PFSK-1 (cell line): Measurements from ENCODE around the gene DGCR8.
A peak's percentile ranks its signal among the peaks of the same experiment; 100 is the strongest.

Source experiments
- FOXP2 ChIP-seq: optimal IDR thresholded peaks from 2 replicates; pipeline ENCODE3; 2011; ENCODE audit warnings: borderline replicate concordance, control low read depth, inconsistent platforms; ENCODE audit not compliant: insufficient read depth; ENCODE audit errors: extremely low read length, extremely low read depth
- POLR2AphosphoS5 ChIP-seq: IDR thresholded peaks from 2 replicates; pipeline ENCODE4 v1.6.1; 2012; ENCODE audit warnings: low read depth, mild to moderate bottlenecking, control low read depth, low read length, moderate library complexity
- SIN3A ChIP-seq: IDR thresholded peaks from 2 replicates; pipeline ENCODE4 v1.6.1; 2012; ENCODE audit warnings: mild to moderate bottlenecking, low read length, moderate library complexity, borderline replicate concordance; ENCODE audit not compliant: insufficient read depth
- TAF1 ChIP-seq: IDR thresholded peaks from 2 replicates; pipeline ENCODE4 v1.6.1; 2012; ENCODE audit warnings: low read length, control low read depth, borderline replicate concordance; ENCODE audit not compliant: insufficient read depth
- TF ChIP-seq, protein P1 (sequence below), 2 experiments: IDR thresholded peaks; 2 replicates each; pipeline versions ENCODE4 v1.6.1 to v1.8.0; 2011 to 2012; ENCODE audit warnings: low read depth in 2 of 2, low read length in 2 of 2, control low read depth in 1 of 2, inconsistent platforms in 1 of 2, mild to moderate bottlenecking in 1 of 2, moderate library complexity in 1 of 2; ENCODE audit not compliant: insufficient read depth in 1 of 2

DNA sequence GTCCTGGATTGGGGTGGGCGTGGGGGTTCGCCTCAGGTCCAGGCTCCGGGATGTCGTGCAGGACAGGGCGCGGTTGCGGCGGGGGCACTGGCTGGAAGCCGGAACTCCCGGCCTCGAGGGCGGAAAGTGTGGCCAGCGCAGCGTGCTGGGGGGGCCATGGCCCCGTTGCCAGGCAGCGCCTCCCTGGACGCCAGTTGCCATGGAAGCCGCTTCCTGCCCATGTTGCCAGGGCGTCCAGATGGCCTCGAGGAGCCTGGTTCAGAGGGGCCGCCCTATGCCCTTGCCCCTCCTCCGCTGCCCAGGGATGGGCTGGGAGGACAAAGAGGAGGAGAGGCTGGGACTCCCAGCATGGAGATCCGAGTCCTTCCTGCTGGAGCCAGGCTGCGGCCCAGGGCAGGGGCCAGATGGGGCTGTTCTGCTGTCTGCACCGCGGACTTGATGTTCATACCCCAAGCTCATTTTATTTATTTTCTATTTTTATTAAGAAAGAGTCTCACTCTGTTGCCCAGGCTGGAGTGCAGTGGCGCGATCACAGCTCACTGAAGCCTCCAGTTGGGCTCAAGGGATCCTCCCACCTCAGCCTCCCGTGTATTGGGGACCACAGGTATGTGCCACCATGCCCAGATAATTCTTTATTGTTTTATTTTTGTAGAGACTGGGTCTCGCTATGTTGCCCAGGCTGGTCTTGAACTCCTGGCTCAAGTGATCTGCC lies 75.4 kb downstream of the DGCR8 start:
- TF ChIP-seq POLR2AphosphoS5, result no peak
- TF ChIP-seq, protein P1, sequence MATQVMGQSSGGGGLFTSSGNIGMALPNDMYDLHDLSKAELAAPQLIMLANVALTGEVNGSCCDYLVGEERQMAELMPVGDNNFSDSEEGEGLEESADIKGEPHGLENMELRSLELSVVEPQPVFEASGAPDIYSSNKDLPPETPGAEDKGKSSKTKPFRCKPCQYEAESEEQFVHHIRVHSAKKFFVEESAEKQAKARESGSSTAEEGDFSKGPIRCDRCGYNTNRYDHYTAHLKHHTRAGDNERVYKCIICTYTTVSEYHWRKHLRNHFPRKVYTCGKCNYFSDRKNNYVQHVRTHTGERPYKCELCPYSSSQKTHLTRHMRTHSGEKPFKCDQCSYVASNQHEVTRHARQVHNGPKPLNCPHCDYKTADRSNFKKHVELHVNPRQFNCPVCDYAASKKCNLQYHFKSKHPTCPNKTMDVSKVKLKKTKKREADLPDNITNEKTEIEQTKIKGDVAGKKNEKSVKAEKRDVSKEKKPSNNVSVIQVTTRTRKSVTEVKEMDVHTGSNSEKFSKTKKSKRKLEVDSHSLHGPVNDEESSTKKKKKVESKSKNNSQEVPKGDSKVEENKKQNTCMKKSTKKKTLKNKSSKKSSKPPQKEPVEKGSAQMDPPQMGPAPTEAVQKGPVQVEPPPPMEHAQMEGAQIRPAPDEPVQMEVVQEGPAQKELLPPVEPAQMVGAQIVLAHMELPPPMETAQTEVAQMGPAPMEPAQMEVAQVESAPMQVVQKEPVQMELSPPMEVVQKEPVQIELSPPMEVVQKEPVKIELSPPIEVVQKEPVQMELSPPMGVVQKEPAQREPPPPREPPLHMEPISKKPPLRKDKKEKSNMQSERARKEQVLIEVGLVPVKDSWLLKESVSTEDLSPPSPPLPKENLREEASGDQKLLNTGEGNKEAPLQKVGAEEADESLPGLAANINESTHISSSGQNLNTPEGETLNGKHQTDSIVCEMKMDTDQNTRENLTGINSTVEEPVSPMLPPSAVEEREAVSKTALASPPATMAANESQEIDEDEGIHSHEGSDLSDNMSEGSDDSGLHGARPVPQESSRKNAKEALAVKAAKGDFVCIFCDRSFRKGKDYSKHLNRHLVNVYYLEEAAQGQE (IDR thresholded peaks at IDR 0.05; ENCODE audit: insufficient read depth in 1 of 2, low read depth in 2 of 2, low read length in 2 of 2), result no peak
- peak; percentile 54 for TF ChIP-seq FOXP2
- no peak for TF ChIP-seq TAF1
- peak; percentile 88; the same call in 1 of the 2 replicates for TF ChIP-seq SIN3A
